Endothelial cell (in vitro differentiated cells): ENCODE data around the gene PNPO. TPM values are rescaled to one million over a fixed set of nuclear protein-coding genes. Genes with fewer than 3 reads are reported as not detected.
"Not testable (repeated sequence)": the region's sequence is repeated elsewhere in the genome, so short reads cannot be mapped to it uniquely, and the experiment has no call there.

Experiments used
- DNase-seq: peaks from one replicate; pipeline ENCODE4 v3.0.0; 2021; ENCODE audit warnings: low spot score
- H3K27ac Mint-ChIP-seq: one replicate; pipeline ENCODE4 v1.8.0; 2021; ENCODE audit warnings: mixed read lengths, inconsistent platforms; ENCODE audit not compliant: unreplicated experiment
- H3K27me3 Mint-ChIP-seq: one replicate; pipeline ENCODE4 v1.8.0; 2021; ENCODE audit warnings: mild to moderate bottlenecking, moderate library complexity, mixed read lengths, inconsistent platforms; ENCODE audit not compliant: unreplicated experiment
- H3K36me3 Mint-ChIP-seq: one replicate; pipeline ENCODE4 v1.8.0; 2021; ENCODE audit warnings: mild to moderate bottlenecking, low read depth, mixed read lengths, inconsistent platforms; ENCODE audit not compliant: unreplicated experiment
- H3K4me1 Mint-ChIP-seq: one replicate; pipeline ENCODE4 v1.8.0; 2021; ENCODE audit warnings: mild to moderate bottlenecking, mixed read lengths, inconsistent platforms; ENCODE audit not compliant: unreplicated experiment
- H3K4me3 Mint-ChIP-seq: one replicate; pipeline ENCODE4 v1.8.0; 2021; ENCODE audit warnings: mild to moderate bottlenecking, mixed read lengths, inconsistent platforms; ENCODE audit not compliant: unreplicated experiment
- H3K9me3 Mint-ChIP-seq: one replicate; pipeline ENCODE4 v1.8.0; 2021; ENCODE audit warnings: mixed read lengths, inconsistent platforms; ENCODE audit not compliant: unreplicated experiment
- total RNA-seq: library from RNA; stranded (reverse); fragmentation: NEBNext Ultra II Directional; extraction: Animal tissue kit (Norgen Biotek cat#: 25700); gene quantifications from one replicate; pipeline ENCODE4 v1.2.1, GENCODE V29; 2021; ENCODE audit not compliant: unreplicated experiment
- TF ChIP-seq, protein P1 (sequence below): fragments of 200-600 bp; sonication (generic); IDR thresholded peaks from one replicate; pipeline ENCODE4 v1.5.0; 2021; ENCODE audit warnings: antibody characterized with exemption; ENCODE audit not compliant: unreplicated experiment

PNPO gene
- total RNA-seq, 1 donor from 2014 or later: 16.4 TPM

DNA sequence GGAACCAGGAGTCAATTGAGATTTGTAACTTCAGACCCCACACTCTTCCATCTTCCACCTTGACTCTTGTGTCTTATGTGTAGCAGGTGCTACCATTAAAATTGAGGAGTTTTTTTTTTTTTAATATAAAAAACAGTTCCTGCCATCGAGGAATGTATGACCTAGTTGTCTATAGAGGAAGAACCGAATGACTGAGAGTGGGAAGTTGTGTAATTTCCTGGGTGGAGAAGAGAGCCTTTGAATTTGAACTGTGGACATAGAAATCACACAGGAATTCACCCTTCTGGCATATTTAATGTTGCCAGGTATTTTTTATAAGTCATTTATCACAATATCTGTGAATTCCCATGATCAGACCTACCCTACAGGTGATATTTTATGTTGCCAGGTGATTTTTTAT, 23.4 kb upstream of the PNPO start:
- peaks cover 22% of the 10 kb centered on the region for H3K4me1 Mint-ChIP-seq
- H3K27ac Mint-ChIP-seq: no peak overlapping the region
- TF ChIP-seq, protein P1, sequence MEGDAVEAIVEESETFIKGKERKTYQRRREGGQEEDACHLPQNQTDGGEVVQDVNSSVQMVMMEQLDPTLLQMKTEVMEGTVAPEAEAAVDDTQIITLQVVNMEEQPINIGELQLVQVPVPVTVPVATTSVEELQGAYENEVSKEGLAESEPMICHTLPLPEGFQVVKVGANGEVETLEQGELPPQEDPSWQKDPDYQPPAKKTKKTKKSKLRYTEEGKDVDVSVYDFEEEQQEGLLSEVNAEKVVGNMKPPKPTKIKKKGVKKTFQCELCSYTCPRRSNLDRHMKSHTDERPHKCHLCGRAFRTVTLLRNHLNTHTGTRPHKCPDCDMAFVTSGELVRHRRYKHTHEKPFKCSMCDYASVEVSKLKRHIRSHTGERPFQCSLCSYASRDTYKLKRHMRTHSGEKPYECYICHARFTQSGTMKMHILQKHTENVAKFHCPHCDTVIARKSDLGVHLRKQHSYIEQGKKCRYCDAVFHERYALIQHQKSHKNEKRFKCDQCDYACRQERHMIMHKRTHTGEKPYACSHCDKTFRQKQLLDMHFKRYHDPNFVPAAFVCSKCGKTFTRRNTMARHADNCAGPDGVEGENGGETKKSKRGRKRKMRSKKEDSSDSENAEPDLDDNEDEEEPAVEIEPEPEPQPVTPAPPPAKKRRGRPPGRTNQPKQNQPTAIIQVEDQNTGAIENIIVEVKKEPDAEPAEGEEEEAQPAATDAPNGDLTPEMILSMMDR: no peak
- H3K36me3 Mint-ChIP-seq: peaks cover 14% of the 10 kb centered on the region
- H3K27me3 Mint-ChIP-seq: peaks cover 5% of the 10 kb centered on the region
- no peak overlapping the region for H3K4me3 Mint-ChIP-seq
- no peak for DNase-seq
- H3K9me3 Mint-ChIP-seq: no peaks in the 10 kb centered on the region

DNA sequence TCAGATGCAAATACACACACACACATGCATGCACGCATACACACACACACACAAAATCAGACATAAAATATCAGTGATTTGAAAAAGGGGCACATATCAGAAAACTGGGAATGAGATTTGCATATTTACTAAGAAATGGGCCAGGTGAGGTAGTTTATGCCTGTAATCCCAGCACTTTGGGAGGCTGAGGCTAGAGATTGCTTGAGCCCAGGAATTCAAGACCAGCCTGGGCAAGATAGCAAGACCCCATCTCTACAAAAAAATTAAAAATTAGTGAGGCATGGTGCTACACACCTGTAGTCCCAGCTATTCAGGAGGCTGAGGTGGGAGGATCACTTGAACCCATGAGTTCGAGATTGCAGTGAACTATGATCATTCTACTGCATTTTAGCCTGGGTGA, 22.4 kb upstream of the PNPO start:
- Mint-ChIP-seq H3K27ac (no peak overlapping the region), H3K4me3 (no peak overlapping the region), H3K27me3 (peaks cover 5% of the 10 kb centered on the region), H3K36me3 (peaks cover 18% of the 10 kb centered on the region), H3K9me3 (no peaks in the 10 kb centered on the region), H3K4me1 (peaks cover 22% of the 10 kb centered on the region)
- TF ChIP-seq, protein P1: no peak
- DNase-seq: no peak

DNA sequence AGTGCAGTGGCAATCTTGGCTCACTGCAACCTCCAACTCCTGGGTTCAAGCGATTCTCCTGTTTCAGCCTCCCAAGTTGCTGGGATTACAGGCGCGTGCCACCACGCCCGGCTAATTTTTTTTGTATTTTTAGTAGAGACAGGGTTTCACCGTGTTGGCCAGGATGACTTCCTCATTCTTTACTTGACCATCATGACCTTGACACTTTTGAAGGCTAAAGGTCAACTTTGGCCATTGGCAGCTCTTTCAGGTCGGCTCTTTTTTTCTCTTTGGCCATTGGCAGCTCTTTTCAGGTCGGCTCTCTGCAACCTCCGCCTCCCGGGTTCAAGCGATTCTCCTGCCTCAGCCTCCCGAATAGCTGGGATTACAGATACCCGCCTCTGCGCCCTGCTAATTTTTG, 21.5 kb upstream of the PNPO start:
- H3K27me3 Mint-ChIP-seq, H3K9me3 Mint-ChIP-seq, H3K27ac Mint-ChIP-seq, H3K4me3 Mint-ChIP-seq, DNase-seq: not testable (repeated sequence)
- Mint-ChIP-seq H3K4me1 (peaks cover 18% of the 10 kb centered on the region), H3K36me3 (peaks cover 18% of the 10 kb centered on the region)

DNA sequence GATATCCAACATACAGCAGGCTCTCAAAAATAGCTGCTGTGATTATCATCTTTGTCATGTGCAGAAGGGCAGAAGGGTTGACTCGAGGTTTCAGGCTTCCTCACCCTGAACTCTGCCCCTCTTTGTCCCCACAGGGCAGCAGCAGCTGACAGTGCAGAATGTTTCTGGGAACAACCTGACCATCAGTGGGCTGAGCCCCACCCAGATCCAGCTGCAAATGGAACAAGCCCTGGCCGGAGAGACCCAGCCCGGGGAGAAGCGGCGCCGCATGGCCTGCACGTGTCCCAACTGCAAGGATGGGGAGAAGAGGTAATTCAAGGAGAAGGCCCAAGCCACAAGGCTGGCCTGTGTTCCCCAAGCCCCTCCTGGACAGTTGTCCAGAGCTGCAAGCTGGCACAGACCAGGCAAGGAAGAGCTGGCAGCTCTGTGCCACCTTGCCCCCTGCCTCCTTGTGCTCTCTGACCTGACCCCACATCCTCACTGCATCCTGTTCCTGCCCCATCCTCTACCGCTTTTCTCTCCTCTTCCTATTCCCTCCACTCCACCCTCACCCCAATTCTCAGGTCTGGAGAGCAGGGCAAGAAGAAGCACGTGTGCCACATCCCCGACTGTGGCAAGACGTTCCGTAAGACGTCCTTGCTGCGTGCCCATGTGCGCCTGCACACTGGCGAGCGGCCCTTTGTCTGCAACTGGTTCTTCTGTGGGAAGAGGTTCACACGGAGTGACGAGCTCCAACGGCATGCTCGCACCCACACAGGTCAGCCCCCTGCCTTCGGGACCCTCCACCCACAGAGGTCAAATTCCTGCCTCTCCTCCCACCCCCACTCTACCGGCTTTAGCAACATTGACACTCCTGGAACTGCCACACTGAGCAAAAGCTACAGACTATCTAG, 16.3 kb upstream of the PNPO start:
- Mint-ChIP-seq H3K27me3 (peaks cover 12% of the 10 kb centered on the region), H3K4me1 (peaks cover 3% of the 10 kb centered on the region), H3K4me3 (no peak overlapping the region), H3K27ac (no peak overlapping the region), H3K36me3 (peaks cover 33% of the 10 kb centered on the region), H3K9me3 (no peaks in the 10 kb centered on the region)
- no peak for DNase-seq
- TF ChIP-seq, protein P1: no peak

DNA sequence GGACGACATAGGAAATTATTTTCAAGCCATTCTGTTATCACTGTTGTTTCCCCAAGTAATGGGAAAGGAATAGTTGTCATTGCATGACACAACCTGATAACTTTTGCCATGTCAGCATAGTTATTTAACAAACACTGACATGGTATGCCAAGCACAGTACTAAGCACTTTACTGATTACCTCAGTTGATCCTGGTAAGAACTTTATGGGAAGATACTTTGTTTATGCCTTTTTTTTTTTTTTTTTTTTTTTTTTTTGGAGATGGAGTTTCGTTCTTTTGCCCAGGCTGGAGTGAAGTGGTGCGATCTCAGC, 15.7 kb upstream of the PNPO start:
- Mint-ChIP-seq H3K4me1 (peaks cover 3% of the 10 kb centered on the region), H3K27ac (no peak overlapping the region), H3K36me3 (peaks cover 35% of the 10 kb centered on the region), H3K9me3 (no peaks in the 10 kb centered on the region), H3K4me3 (no peak overlapping the region), H3K27me3 (peaks cover 12% of the 10 kb centered on the region)
- no peak for DNase-seq
- TF ChIP-seq, protein P1: no peak
